Liver (tissue), 2 donors: Measurements from ENCODE around the gene SAMD14.

Experiments
- JUND ChIP-seq, 2 donors: IDR thresholded peaks; 2 replicates each; pipeline ENCODE4 v1.6.1; 2016; ENCODE audit warnings: antibody characterized with exemption in 2 of 2
- TAF1 ChIP-seq: conservative IDR thresholded peaks from 2 replicates; pipeline ENCODE4 v1.6.1; 2016; ENCODE audit warnings: antibody characterized with exemption, mild to moderate bottlenecking
- donor health status: healthy.

GRCh38 chr17:50112694-50113093 lies 17.3 kb downstream of the SAMD14 start:
- TF ChIP-seq TAF1 (no peak), JUND (IDR thresholded peaks at IDR 0.05) (no peak)
